Breast epithelium (tissue), 4 donors: Measurements from ENCODE around the gene CSK. TPM values are rescaled to one million over a fixed set of nuclear protein-coding genes. Genes with fewer than 3 reads are reported as not detected.

Experiments
- DNase-seq, 2 donors: peaks; one replicate each; pipeline ENCODE4 v3.0.0-alpha.2; 2019; ENCODE audit warnings: low spot score in 2 of 2
- H3K27ac ChIP-seq, 2 donors: fragments of 200-600 bp; sonication (generic) in 1 of 2; one replicate each; pipeline ENCODE4 v1.5.1; 2016 to 2019; ENCODE audit warnings: mild to moderate bottlenecking in 1 of 2
- H3K27me3 ChIP-seq, 2 donors: fragments of 200-600 bp; sonication (generic) in 1 of 2; one replicate each; pipeline versions ENCODE4 v1.5.1 to v1.6.0; 2017 to 2019; ENCODE audit warnings: control low read depth in 1 of 2, mild to moderate bottlenecking in 1 of 2
- H3K36me3 ChIP-seq: fragments of 200-600 bp; one replicate; pipeline ENCODE4 v1.5.1; 2019
- H3K4me1 ChIP-seq, 2 donors: fragments of 200-600 bp; sonication (generic); one replicate each; pipeline ENCODE4 v1.5.1; 2016 to 2019; ENCODE audit warnings: control low read depth in 1 of 2
- H3K4me3 ChIP-seq, 3 donors: fragments of 200-600 bp; sonication (generic); 1 replicate in 2 of 3; 2 replicates in 1 of 3; pipeline ENCODE4 v1.5.1; 2016 to 2019; ENCODE audit warnings: mild to moderate bottlenecking in 3 of 3, moderate library complexity in 2 of 3
- H3K9me3 ChIP-seq, 2 donors: fragments of 200-600 bp; sonication (generic) in 1 of 2; one replicate each; pipeline ENCODE4 v1.5.1; 2016 to 2019; ENCODE audit warnings: control low read depth in 1 of 2
- POLR2A ChIP-seq: fragments of 450-650 bp; IDR thresholded peaks from one replicate; pipeline ENCODE4 v1.6.1; 2016; ENCODE audit warnings: antibody characterized with exemption, mild to moderate bottlenecking, moderate library complexity
- POLR2AphosphoS5 ChIP-seq, 3 donors: sonication (generic); formaldehyde crosslinking; IDR thresholded peaks; one replicate each; pipeline ENCODE4 v1.6.1; 2017; ENCODE audit warnings: antibody characterized with exemption in 3 of 3
- intact Hi-C: fragments of 100-400 bp; cut with DNase I; formaldehyde crosslinking; loops from one replicate; pipeline ENCODE4 v1.15.1; 2023; ENCODE audit warnings: low total_unique reads
- total RNA-seq, 3 donors: library from RNA; depleted of rRNA; stranded (reverse); fragments of >200 nt; gene quantifications; one replicate each; pipeline ENCODE4 v1.1.0, GENCODE V29; 2016
- TF ChIP-seq, protein P1 (sequence below), 3 donors: fragments of 450-650 bp; IDR thresholded peaks; one replicate each; pipeline ENCODE4 v1.5.1; 2016 to 2017; ENCODE audit warnings: antibody characterized with exemption in 3 of 3, mild to moderate bottlenecking in 3 of 3, moderate library complexity in 3 of 3

Gene CSK
- total RNA-seq, 3 donors from 2014 or later = 18.7 to 26.2 (median 18.7) TPM

DNA sequence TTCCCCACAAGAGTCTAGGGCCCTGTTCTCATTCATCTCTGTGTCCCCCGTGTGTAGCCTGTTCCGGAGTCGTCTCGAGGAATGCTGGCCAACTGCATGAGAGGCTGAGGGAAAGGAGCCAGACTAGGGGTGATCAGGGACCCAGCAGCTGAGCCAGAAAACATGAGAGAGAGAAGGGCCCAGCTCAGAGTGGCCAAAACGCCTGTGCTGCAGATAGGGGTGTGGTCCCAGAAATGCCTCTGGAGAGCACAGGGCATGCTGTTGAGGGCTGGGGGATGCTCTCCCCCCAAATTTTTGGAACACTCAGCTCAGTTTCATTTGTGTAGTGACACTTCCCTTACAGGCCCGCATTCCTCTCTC, 19.1 kb upstream of the CSK start:
- intact Hi-C loops = loop anchor here (5.0 kb wide), 1 partner anchor 130 kb away; no protein-coding TSS in a partner anchor
- Histone ChIP-seq H3K36me3 (no peaks in the 10 kb centered on the region), H3K27ac (no peak overlapping the region), H3K9me3 (no peaks in the 10 kb centered on the region), H3K27me3 (no peaks in the 10 kb centered on the region), H3K4me1 (no peaks in the 10 kb centered on the region), H3K4me3 (no peak overlapping the region)
- no peak for DNase-seq
- TF ChIP-seq POLR2AphosphoS5 (IDR thresholded peaks at IDR 0.05) (no peak), POLR2A (no peak)
- TF ChIP-seq, protein P1, sequence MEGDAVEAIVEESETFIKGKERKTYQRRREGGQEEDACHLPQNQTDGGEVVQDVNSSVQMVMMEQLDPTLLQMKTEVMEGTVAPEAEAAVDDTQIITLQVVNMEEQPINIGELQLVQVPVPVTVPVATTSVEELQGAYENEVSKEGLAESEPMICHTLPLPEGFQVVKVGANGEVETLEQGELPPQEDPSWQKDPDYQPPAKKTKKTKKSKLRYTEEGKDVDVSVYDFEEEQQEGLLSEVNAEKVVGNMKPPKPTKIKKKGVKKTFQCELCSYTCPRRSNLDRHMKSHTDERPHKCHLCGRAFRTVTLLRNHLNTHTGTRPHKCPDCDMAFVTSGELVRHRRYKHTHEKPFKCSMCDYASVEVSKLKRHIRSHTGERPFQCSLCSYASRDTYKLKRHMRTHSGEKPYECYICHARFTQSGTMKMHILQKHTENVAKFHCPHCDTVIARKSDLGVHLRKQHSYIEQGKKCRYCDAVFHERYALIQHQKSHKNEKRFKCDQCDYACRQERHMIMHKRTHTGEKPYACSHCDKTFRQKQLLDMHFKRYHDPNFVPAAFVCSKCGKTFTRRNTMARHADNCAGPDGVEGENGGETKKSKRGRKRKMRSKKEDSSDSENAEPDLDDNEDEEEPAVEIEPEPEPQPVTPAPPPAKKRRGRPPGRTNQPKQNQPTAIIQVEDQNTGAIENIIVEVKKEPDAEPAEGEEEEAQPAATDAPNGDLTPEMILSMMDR (IDR thresholded peaks at IDR 0.05) = no peak

DNA sequence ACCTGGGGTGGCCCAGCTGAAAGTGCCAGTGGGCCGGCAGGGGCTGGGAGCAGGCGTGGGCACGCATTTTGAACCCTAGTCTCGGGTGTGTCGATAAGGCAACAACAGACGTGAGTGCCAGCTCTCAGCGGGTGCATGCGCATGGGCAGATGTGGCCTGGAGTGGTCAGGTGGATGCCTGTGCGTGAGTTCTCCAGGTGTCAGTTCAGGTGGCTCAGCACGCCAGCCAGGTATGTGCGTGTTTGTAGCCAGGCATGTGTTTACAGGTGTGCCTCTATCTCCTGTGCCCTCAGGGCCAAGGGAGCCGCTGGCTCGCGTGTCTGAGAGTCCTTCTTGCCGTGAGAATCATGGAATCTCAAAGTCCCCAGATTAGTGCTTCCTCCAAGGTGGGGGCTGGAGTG, 18.5 kb upstream of the CSK start:
- Histone ChIP-seq H3K4me1 (no peaks in the 10 kb centered on the region), H3K27me3 (no peaks in the 10 kb centered on the region), H3K36me3 (no peaks in the 10 kb centered on the region), H3K4me3 (no peak overlapping the region), H3K9me3 (no peaks in the 10 kb centered on the region), H3K27ac (no peak overlapping the region)
- TF ChIP-seq POLR2A = no peak
- TF ChIP-seq POLR2AphosphoS5 (IDR thresholded peaks at IDR 0.05) = no peak
- TF ChIP-seq, protein P1 (IDR thresholded peaks at IDR 0.05) = no peak
- intact Hi-C loops = loop anchor here (5.0 kb wide), 1 partner anchor 131 kb away; no protein-coding TSS in a partner anchor
- no peak for DNase-seq

DNA sequence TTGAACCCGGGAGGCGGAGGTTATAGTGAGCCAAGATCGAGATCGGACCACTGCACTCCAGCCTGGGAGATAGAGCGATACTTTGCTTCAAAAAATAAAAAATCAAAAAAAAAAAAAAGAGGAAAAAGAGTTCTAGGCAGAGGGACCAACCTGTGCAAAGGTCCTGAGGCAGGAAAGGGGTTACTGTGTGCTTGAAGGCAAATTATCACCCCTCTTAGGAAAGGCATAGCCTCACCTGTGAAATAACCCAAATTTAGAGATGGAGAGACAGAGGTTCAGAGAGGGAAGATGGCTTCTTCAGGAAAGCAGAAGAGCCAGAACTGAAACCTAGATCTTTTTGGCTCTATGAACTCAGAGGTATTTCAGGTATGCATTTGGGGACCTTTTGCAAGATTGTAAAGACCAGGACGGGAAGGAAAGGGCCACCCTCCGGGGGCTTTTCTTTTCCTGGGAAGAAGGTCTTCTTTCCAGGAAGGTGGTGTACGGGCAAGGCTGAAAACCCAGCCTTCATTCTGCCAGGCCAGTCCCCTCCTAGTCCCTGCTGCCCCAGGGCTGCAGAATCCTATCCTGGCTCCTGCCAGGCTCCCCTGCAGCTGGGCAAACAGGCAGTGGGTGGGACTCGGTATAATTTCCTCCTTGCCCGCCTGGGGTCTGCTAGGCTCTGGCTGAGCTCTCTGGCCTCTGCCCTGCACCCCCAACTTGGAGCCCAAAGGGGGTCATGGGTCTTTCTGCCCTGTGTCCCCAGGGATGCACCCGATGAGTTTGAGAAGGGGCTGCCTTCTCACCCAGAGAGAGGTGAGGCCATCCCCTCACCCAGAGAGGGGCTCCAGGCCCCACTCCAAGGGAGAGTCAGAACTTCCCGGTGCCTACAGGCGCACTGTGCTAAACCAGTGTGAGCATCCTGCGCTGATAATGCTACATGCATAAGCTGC, 14.4 kb upstream of the CSK start:
- Histone ChIP-seq H3K4me3 (no peak overlapping the region), H3K36me3 (no peaks in the 10 kb centered on the region), H3K9me3 (no peaks in the 10 kb centered on the region), H3K4me1 (no peaks in the 10 kb centered on the region), H3K27ac (no peak overlapping the region), H3K27me3 (no peaks in the 10 kb centered on the region)
- DNase-seq = no peak
- no peak for TF ChIP-seq POLR2AphosphoS5 (IDR thresholded peaks at IDR 0.05)
- TF ChIP-seq POLR2A = no peak
- TF ChIP-seq, protein P1 (IDR thresholded peaks at IDR 0.05) = no peak
- intact Hi-C loops = no loop called here

DNA sequence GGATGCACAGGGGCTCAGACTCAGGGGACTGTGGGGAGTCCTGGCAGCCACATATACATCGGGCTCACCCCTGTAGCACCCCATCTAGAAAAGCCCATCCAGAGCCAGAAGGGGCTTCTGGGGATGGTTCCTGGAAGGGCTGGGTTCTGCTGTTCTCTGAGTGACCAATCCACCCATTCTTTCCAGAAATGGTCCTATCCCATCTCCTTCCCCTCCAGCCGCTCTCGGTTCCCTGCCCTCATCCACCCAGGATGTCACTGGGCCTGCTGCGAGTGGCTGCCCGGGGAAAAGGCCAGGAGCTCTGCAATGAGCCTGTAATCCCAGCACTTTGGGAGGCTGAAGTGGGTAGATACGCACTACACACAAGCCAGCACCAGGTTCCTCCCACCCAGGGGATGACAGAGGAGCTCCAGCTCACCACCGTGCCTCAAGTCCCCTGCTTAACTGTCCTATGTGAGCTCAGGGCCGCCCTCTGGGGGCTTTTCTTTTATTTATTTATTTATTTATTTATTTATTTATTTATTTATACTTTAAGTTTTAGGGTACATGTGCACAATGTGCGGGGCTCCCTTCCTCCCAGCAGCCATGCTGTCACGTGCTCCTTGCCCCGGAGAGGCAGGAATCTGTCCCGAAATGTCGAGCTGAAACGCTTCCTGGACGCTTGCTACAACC, 13.6 kb upstream of the CSK start:
- no peak overlapping the region for H3K27ac ChIP-seq
- peak overlapping the region in 1 of 3 donors; percentile 3 for H3K4me3 ChIP-seq
- H3K9me3 ChIP-seq = no peaks in the 10 kb centered on the region
- H3K36me3 ChIP-seq = no peaks in the 10 kb centered on the region
- TF ChIP-seq POLR2A (no peak), POLR2AphosphoS5 (IDR thresholded peaks at IDR 0.05) (no peak)
- TF ChIP-seq, protein P1 (IDR thresholded peaks at IDR 0.05) = no peak
- intact Hi-C loops = no loop called here
- no peaks in the 10 kb centered on the region for H3K27me3 ChIP-seq
- no peaks in the 10 kb centered on the region for H3K4me1 ChIP-seq
- no peak for DNase-seq
